ENCODE measurements around the gene CDCA8. TPM values are rescaled to one million over a fixed set of nuclear protein-coding genes. Genes with fewer than 3 reads are reported as not detected.

Gene CDCA8
- total and polyA plus RNA-seq, 11 donors: 0.12 to 5.0 (median 0.40) TPM; not detected in 1

GRCh38 chr1:37708471-37708870 lies 16.2 kb downstream of the CDCA8 start:
- H3K4me3 ChIP-seq: no peak overlapping the region
- intact Hi-C loops (cut with DNase I): no loop called here
- TF ChIP-seq CTCF (IDR thresholded peaks at IDR 0.05): no peak
- no peak for TF ChIP-seq POLR2A (IDR thresholded peaks at IDR 0.05)
- no peaks in the 10 kb centered on the region for H3K27me3 ChIP-seq
- DNase-seq (no peak), ATAC-seq (no peak)
- H3K4me1 ChIP-seq: no peaks in the 10 kb centered on the region
- no peaks in the 10 kb centered on the region for H3K9me3 ChIP-seq
- WGBS, 4 donors: 83 to 93% (median 86%) methylated on average over 3 to 4 of the region's 4 CpGs
- peaks cover 0 to 38% (median 0%) of the 10 kb centered on the region in 9 donors for H3K36me3 ChIP-seq
- no peak overlapping the region for H3K27ac ChIP-seq

DNA sequence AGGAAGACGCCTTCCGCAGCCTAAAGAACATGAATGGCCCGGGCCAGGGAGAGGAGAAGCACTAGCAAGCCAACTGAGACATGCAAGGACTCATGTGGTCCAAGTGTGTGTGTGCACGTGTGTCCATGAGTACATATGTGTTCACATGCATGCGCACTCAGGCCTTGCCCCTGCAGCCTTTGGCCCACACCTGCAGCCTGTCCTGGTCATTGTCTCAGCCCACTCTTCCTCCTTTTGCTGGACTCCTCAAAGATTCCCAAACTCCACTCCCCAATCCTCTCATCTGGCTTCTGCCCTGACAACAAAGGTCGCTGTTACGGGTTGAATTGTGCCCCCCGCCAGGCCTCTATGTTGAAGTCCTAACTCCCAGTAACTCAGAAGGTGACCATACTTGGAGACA lies 21.9 kb downstream of the CDCA8 start:
- DNase-seq (no peak), ATAC-seq (no peak)
- Histone ChIP-seq H3K4me1 (no peaks in the 10 kb centered on the region), H3K27me3 (peaks cover 0 to 13% (median 0%) of the 10 kb centered on the region in 9 donors), H3K27ac (no peak overlapping the region), H3K9me3 (no peaks in the 10 kb centered on the region), H3K36me3 (peaks cover 0 to 7% (median 0%) of the 10 kb centered on the region in 9 donors), H3K4me3 (no peak overlapping the region)
- no peak for TF ChIP-seq CTCF (IDR thresholded peaks at IDR 0.05)
- no peak for TF ChIP-seq POLR2A (IDR thresholded peaks at IDR 0.05)
- intact Hi-C loops (cut with DNase I): no loop called here
- 73 to 86% (median 84%) methylated on average over 8 of the region's 8 CpGs for WGBS, 4 donors

DNA sequence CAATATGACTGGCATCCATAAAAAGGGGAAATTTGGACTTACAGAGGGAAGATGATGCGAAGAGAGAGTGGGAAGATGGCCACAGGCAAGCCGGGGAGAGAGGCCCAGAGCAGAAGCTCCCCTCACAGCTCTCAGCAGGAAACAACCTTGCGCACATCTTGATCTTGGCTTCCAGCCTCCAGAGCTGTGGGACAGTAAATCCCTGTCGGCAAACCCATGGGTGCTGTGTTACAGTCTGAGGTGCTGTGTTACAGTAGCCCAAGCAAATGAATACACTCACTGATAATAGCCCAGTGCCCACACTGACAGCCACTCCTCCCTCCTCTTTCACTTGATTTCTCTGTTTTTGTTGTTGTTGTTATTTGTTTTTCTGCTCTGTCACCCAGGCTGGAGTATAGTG lies 22.4 kb downstream of the CDCA8 start:
- Histone ChIP-seq H3K27ac (no peak overlapping the region), H3K9me3 (no peaks in the 10 kb centered on the region), H3K4me3 (no peak overlapping the region), H3K27me3 (peaks cover 0 to 13% (median 0%) of the 10 kb centered on the region in 9 donors), H3K36me3 (peaks cover 0 to 5% (median 0%) of the 10 kb centered on the region in 9 donors), H3K4me1 (no peaks in the 10 kb centered on the region)
- no peak for DNase-seq
- TF ChIP-seq CTCF (IDR thresholded peaks at IDR 0.05) (no peak), POLR2A (IDR thresholded peaks at IDR 0.05) (no peak)
- WGBS, 4 donors: 81 to 86% (median 84%) methylated on average over 4 of the region's 4 CpGs
- intact Hi-C loops (cut with DNase I): no loop called here
- ATAC-seq: no peak

GRCh38 chr1:37716321-37716720 lies 24.0 kb downstream of the CDCA8 start:
- ATAC-seq (no peak), DNase-seq (no peak)
- Histone ChIP-seq H3K9me3 (no peaks in the 10 kb centered on the region), H3K27me3 (peaks cover 0 to 13% (median 0%) of the 10 kb centered on the region in 9 donors), H3K36me3 (no peaks in the 10 kb centered on the region), H3K4me3 (no peak overlapping the region), H3K27ac (no peak overlapping the region), H3K4me1 (no peaks in the 10 kb centered on the region)
- intact Hi-C loops (cut with DNase I): no loop called here
- 72 to 100% (median 79%) methylated on average over 1 to 4 of the region's 4 CpGs for WGBS, 4 donors
- TF ChIP-seq CTCF (IDR thresholded peaks at IDR 0.05) (no peak), POLR2A (IDR thresholded peaks at IDR 0.05) (no peak)
